ENCODE data around the gene AP3S1. TPM values are rescaled to one million over a fixed set of nuclear protein-coding genes. Genes with fewer than 3 reads are reported as not detected.
"Not testable (repeated sequence)": the region's sequence is repeated elsewhere in the genome, so short reads cannot be mapped to it uniquely, and the experiment has no call there.

The AP3S1 gene
- polyA plus RNA-seq, 1 donor = 121 TPM

GRCh38 chr5:115892021-115892420, 50.3 kb downstream of the AP3S1 start:
- H3K36me3 ChIP-seq (ENCODE audit: control insufficient read depth, insufficient read depth, low read length) = no peaks in the 10 kb centered on the region
- no peak overlapping the region for H3K4me3 ChIP-seq (ENCODE audit: low read length)
- H3K27me3 ChIP-seq (ENCODE audit: control insufficient read depth, insufficient read depth, low read length) = no peaks in the 10 kb centered on the region
- no peaks in the 10 kb centered on the region for H3K4me1 ChIP-seq (ENCODE audit: control insufficient read depth, insufficient read depth, low read length)
- H3K9me3 ChIP-seq (ENCODE audit: control insufficient read depth, low read depth, low read length) = no peaks in the 10 kb centered on the region
- H3K27ac ChIP-seq (ENCODE audit: low read length) = no peak overlapping the region
- no peak for DNase-seq
- no CpG with 5 or more reads among the region's 1 CpG for WGBS (ENCODE audit: insufficient coverage, low lambda C conversion rate)

GRCh38 chr5:115894342-115894741, 52.6 kb downstream of the AP3S1 start:
- no CpG with 5 or more reads among the region's 3 CpGs for WGBS (ENCODE audit: insufficient coverage, low lambda C conversion rate)
- H3K27me3 ChIP-seq (ENCODE audit: control insufficient read depth, insufficient read depth, low read length) = no peaks in the 10 kb centered on the region
- H3K27ac ChIP-seq (ENCODE audit: low read length) = no peak overlapping the region
- no peaks in the 10 kb centered on the region for H3K9me3 ChIP-seq (ENCODE audit: control insufficient read depth, low read depth, low read length)
- H3K4me3 ChIP-seq (ENCODE audit: low read length) = no peak overlapping the region
- no peaks in the 10 kb centered on the region for H3K4me1 ChIP-seq (ENCODE audit: control insufficient read depth, insufficient read depth, low read length)
- H3K36me3 ChIP-seq (ENCODE audit: control insufficient read depth, insufficient read depth, low read length) = peaks cover 6% of the 10 kb centered on the region
- DNase-seq = no peak

- Histone ChIP-seq H3K36me3 (ENCODE audit: control insufficient read depth, insufficient read depth, low read length) (peaks cover 6% of the 10 kb centered on the region), H3K4me1 (ENCODE audit: control insufficient read depth, insufficient read depth, low read length) (no peaks in the 10 kb centered on the region), H3K27me3 (ENCODE audit: control insufficient read depth, insufficient read depth, low read length) (no peaks in the 10 kb centered on the region), H3K4me3 (ENCODE audit: low read length) (no peak overlapping the region), H3K27ac (ENCODE audit: low read length) (no peak overlapping the region), H3K9me3 (ENCODE audit: control insufficient read depth, low read depth, low read length) (no peaks in the 10 kb centered on the region)
- whole genome bisulfite sequencing (ENCODE audit: insufficient coverage, low lambda C conversion rate) = 93% methylated on average over 3 of the region's 3 CpGs
- no peak for DNase-seq
Measured at GRCh38 chr5:115895821-115896220, 54.1 kb downstream of the AP3S1 start.

- peaks cover 8% of the 10 kb centered on the region for H3K36me3 ChIP-seq (ENCODE audit: control insufficient read depth, insufficient read depth, low read length)
- H3K9me3 ChIP-seq (ENCODE audit: control insufficient read depth, low read depth, low read length) = no peaks in the 10 kb centered on the region
- no peak overlapping the region for H3K4me3 ChIP-seq (ENCODE audit: low read length)
- DNase-seq = no peak
- H3K27ac ChIP-seq (ENCODE audit: low read length) = no peak overlapping the region
- no peaks in the 10 kb centered on the region for H3K4me1 ChIP-seq (ENCODE audit: control insufficient read depth, insufficient read depth, low read length)
- no CpG with 5 or more reads among the region's 1 CpG for WGBS (ENCODE audit: insufficient coverage, low lambda C conversion rate)
- H3K27me3 ChIP-seq (ENCODE audit: control insufficient read depth, insufficient read depth, low read length) = no peaks in the 10 kb centered on the region
Measured at GRCh38 chr5:115898656-115899055, 56.9 kb downstream of the AP3S1 start.

GRCh38 chr5:115907177-115907576, 65.4 kb downstream of the AP3S1 start:
- WGBS (ENCODE audit: insufficient coverage, low lambda C conversion rate) = 77% methylated on average over 1 of the region's 2 CpGs
- Histone ChIP-seq H3K4me3 (ENCODE audit: low read length) (no peak overlapping the region), H3K4me1 (ENCODE audit: control insufficient read depth, insufficient read depth, low read length) (no peaks in the 10 kb centered on the region)

GRCh38 chr5:115913623-115914400, 72.1 kb downstream of the AP3S1 start:
- not testable (repeated sequence) for H3K4me3 ChIP-seq (ENCODE audit: low read length); H3K27ac ChIP-seq (ENCODE audit: low read length); H3K27me3 ChIP-seq (ENCODE audit: control insufficient read depth, insufficient read depth, low read length); H3K9me3 ChIP-seq (ENCODE audit: control insufficient read depth, low read depth, low read length); H3K4me1 ChIP-seq (ENCODE audit: control insufficient read depth, insufficient read depth, low read length); DNase-seq; H3K36me3 ChIP-seq (ENCODE audit: control insufficient read depth, insufficient read depth, low read length)
- WGBS (ENCODE audit: insufficient coverage, low lambda C conversion rate) = 75% methylated on average over 3 of the region's 5 CpGs

More at GRCh38 chr5:115907177-115907576, 65.4 kb downstream of the AP3S1 start:
- no peak overlapping the region for H3K27ac ChIP-seq (ENCODE audit: low read length)
- H3K9me3 ChIP-seq (ENCODE audit: control insufficient read depth, low read depth, low read length) = no peaks in the 10 kb centered on the region
- no peaks in the 10 kb centered on the region for H3K27me3 ChIP-seq (ENCODE audit: control insufficient read depth, insufficient read depth, low read length)
- peaks cover 2% of the 10 kb centered on the region for H3K36me3 ChIP-seq (ENCODE audit: control insufficient read depth, insufficient read depth, low read length)
- no peak for DNase-seq

- no peak overlapping the region for H3K27ac ChIP-seq (ENCODE audit: low read length)
- no peaks in the 10 kb centered on the region for H3K9me3 ChIP-seq (ENCODE audit: control insufficient read depth, low read depth, low read length)
- DNase-seq = no peak
- no peak overlapping the region for H3K4me3 ChIP-seq (ENCODE audit: low read length)
- H3K4me1 ChIP-seq (ENCODE audit: control insufficient read depth, insufficient read depth, low read length) = no peaks in the 10 kb centered on the region
- no CpG with 5 or more reads among the region's 3 CpGs for WGBS (ENCODE audit: insufficient coverage, low lambda C conversion rate)
- H3K27me3 ChIP-seq (ENCODE audit: control insufficient read depth, insufficient read depth, low read length) = no peaks in the 10 kb centered on the region
- peaks cover 1% of the 10 kb centered on the region for H3K36me3 ChIP-seq (ENCODE audit: control insufficient read depth, insufficient read depth, low read length)
Measured at GRCh38 chr5:115920171-115920725, 78.5 kb downstream of the AP3S1 start.

GRCh38 chr5:115928578-115929407, 87.1 kb downstream of the AP3S1 start:
- DNase-seq; H3K4me1 ChIP-seq (ENCODE audit: control insufficient read depth, insufficient read depth, low read length): not testable (repeated sequence)
- 94% methylated on average over 3 of the region's 12 CpGs for WGBS (ENCODE audit: insufficient coverage, low lambda C conversion rate)

GRCh38 chr5:115930171-115930570, 88.4 kb downstream of the AP3S1 start:
- H3K27me3 ChIP-seq (ENCODE audit: control insufficient read depth, insufficient read depth, low read length); H3K4me1 ChIP-seq (ENCODE audit: control insufficient read depth, insufficient read depth, low read length); H3K4me3 ChIP-seq (ENCODE audit: low read length); DNase-seq; H3K36me3 ChIP-seq (ENCODE audit: control insufficient read depth, insufficient read depth, low read length); H3K27ac ChIP-seq (ENCODE audit: low read length); H3K9me3 ChIP-seq (ENCODE audit: control insufficient read depth, low read depth, low read length): not testable (repeated sequence)
- WGBS (ENCODE audit: insufficient coverage, low lambda C conversion rate) = 100% methylated on average over 7 of the region's 17 CpGs

More at GRCh38 chr5:115928578-115929407, 87.1 kb downstream of the AP3S1 start:
- H3K27me3 ChIP-seq (ENCODE audit: control insufficient read depth, insufficient read depth, low read length); H3K36me3 ChIP-seq (ENCODE audit: control insufficient read depth, insufficient read depth, low read length); H3K4me3 ChIP-seq (ENCODE audit: low read length); H3K27ac ChIP-seq (ENCODE audit: low read length); H3K9me3 ChIP-seq (ENCODE audit: control insufficient read depth, low read depth, low read length): not testable (repeated sequence)

- no peak overlapping the region for H3K4me3 ChIP-seq (ENCODE audit: low read length)
- no peaks in the 10 kb centered on the region for H3K9me3 ChIP-seq (ENCODE audit: control insufficient read depth, low read depth, low read length)
- no peak for DNase-seq
- no peaks in the 10 kb centered on the region for H3K4me1 ChIP-seq (ENCODE audit: control insufficient read depth, insufficient read depth, low read length)
- H3K27ac ChIP-seq (ENCODE audit: low read length) = no peak overlapping the region
- WGBS (ENCODE audit: insufficient coverage, low lambda C conversion rate) = 100% methylated on average over 1 of the region's 4 CpGs
- H3K36me3 ChIP-seq (ENCODE audit: control insufficient read depth, insufficient read depth, low read length) = no peaks in the 10 kb centered on the region
- H3K27me3 ChIP-seq (ENCODE audit: control insufficient read depth, insufficient read depth, low read length) = no peaks in the 10 kb centered on the region
Measured at GRCh38 chr5:115930630-115931337, 89.0 kb downstream of the AP3S1 start.
